ENCODE data around the gene MARK4. TPM values are rescaled to one million over a fixed set of nuclear protein-coding genes. Genes with fewer than 3 reads are reported as not detected.

The MARK4 gene
- 165 TPM for total RNA-seq (ENCODE audit: unreplicated experiment)
- long read RNA-seq, partial matches to known transcripts = 5 of 9 reads
- long read RNA-seq, other reads (novel, unspliced or antisense) = 4 of 9 reads

GRCh38 chr19:45250832-45251451, at the start of gene MARK4:
Gene MARK4, plus strand, starts transcription at chr19:45251271. Its CDS starts 318 bp downstream, at chr19:45251589.
- TF ChIP-seq CTCF (IDR thresholded peaks at IDR 0.05; ENCODE audit: unreplicated experiment) = no peak
- Mint-ChIP-seq H3K4me1 (ENCODE audit: unreplicated experiment) (peaks cover 23% of the 10 kb centered on the region), H3K27me3 (ENCODE audit: unreplicated experiment) (peaks cover 8% of the 10 kb centered on the region), H3K4me3 (ENCODE audit: unreplicated experiment) (peak within 1 kb of the TSS; percentile 97), H3K9me3 (ENCODE audit: unreplicated experiment) (no peaks in the 10 kb centered on the region), H3K27ac (ENCODE audit: unreplicated experiment) (peak within 1 kb of the TSS; percentile 79), H3K36me3 (ENCODE audit: low read depth, unreplicated experiment) (peaks cover 17% of the 10 kb centered on the region)
- peak; percentile 60 for DNase-seq (ENCODE audit: low spot score)

GRCh38 chr19:45202637-45203036, 48.4 kb upstream of the MARK4 start:
- Mint-ChIP-seq H3K4me1 (ENCODE audit: unreplicated experiment) (no peaks in the 10 kb centered on the region), H3K36me3 (ENCODE audit: low read depth, unreplicated experiment) (no peaks in the 10 kb centered on the region), H3K4me3 (ENCODE audit: unreplicated experiment) (no peak overlapping the region), H3K27ac (ENCODE audit: unreplicated experiment) (no peak overlapping the region), H3K27me3 (ENCODE audit: unreplicated experiment) (no peaks in the 10 kb centered on the region), H3K9me3 (ENCODE audit: unreplicated experiment) (no peaks in the 10 kb centered on the region)
- TF ChIP-seq CTCF (IDR thresholded peaks at IDR 0.05; ENCODE audit: unreplicated experiment) = no peak
- DNase-seq (ENCODE audit: low spot score) = no peak

GRCh38 chr19:45205810-45206209, 45.3 kb upstream of the MARK4 start:
- H3K4me3 Mint-ChIP-seq (ENCODE audit: unreplicated experiment) = no peak overlapping the region
- no peak for DNase-seq (ENCODE audit: low spot score)
- H3K4me1 Mint-ChIP-seq (ENCODE audit: unreplicated experiment) = no peaks in the 10 kb centered on the region

GRCh38 chr19:45206328-45206727, 44.7 kb upstream of the MARK4 start:
- Mint-ChIP-seq H3K27me3 (ENCODE audit: unreplicated experiment) (no peaks in the 10 kb centered on the region), H3K4me3 (ENCODE audit: unreplicated experiment) (no peak overlapping the region), H3K27ac (ENCODE audit: unreplicated experiment) (no peak overlapping the region), H3K9me3 (ENCODE audit: unreplicated experiment) (no peaks in the 10 kb centered on the region), H3K36me3 (ENCODE audit: low read depth, unreplicated experiment) (no peaks in the 10 kb centered on the region), H3K4me1 (ENCODE audit: unreplicated experiment) (peaks cover 4% of the 10 kb centered on the region)
- DNase-seq (ENCODE audit: low spot score) = no peak
- no peak for TF ChIP-seq CTCF (IDR thresholded peaks at IDR 0.05; ENCODE audit: unreplicated experiment)

More at GRCh38 chr19:45205810-45206209, 45.3 kb upstream of the MARK4 start:
- TF ChIP-seq CTCF (IDR thresholded peaks at IDR 0.05; ENCODE audit: unreplicated experiment) = no peak
- H3K36me3 Mint-ChIP-seq (ENCODE audit: low read depth, unreplicated experiment) = no peaks in the 10 kb centered on the region
- no peaks in the 10 kb centered on the region for H3K9me3 Mint-ChIP-seq (ENCODE audit: unreplicated experiment)
- H3K27ac Mint-ChIP-seq (ENCODE audit: unreplicated experiment) = no peak overlapping the region
- H3K27me3 Mint-ChIP-seq (ENCODE audit: unreplicated experiment) = no peaks in the 10 kb centered on the region

GRCh38 chr19:45211751-45212381, 39.2 kb upstream of the MARK4 start:
- DNase-seq (ENCODE audit: low spot score) = no peak
- no peak for TF ChIP-seq CTCF (IDR thresholded peaks at IDR 0.05; ENCODE audit: unreplicated experiment)
- Mint-ChIP-seq H3K27ac (ENCODE audit: unreplicated experiment) (no peak overlapping the region), H3K27me3 (ENCODE audit: unreplicated experiment) (peaks cover 6% of the 10 kb centered on the region), H3K36me3 (ENCODE audit: low read depth, unreplicated experiment) (no peaks in the 10 kb centered on the region), H3K4me3 (ENCODE audit: unreplicated experiment) (no peak overlapping the region), H3K9me3 (ENCODE audit: unreplicated experiment) (no peaks in the 10 kb centered on the region), H3K4me1 (ENCODE audit: unreplicated experiment) (peaks cover 16% of the 10 kb centered on the region)

Measured in endothelial cell (in vitro differentiated cells).